HTERT RPE-1 (cell line): ENCODE data around the gene ATP4A.

Experiments used
- in situ Hi-C: fragments of 300-500 bp; cut with MboI; formaldehyde crosslinking; loops from 4 replicates; pipeline ENCODE4 v1.14.3; 2020; ENCODE audit warnings: low sequenced_read_pairs

The ATP4A gene

GRCh38 chr19:35508129-35508528, 55.3 kb downstream of the ATP4A start:
- in situ Hi-C loops = no loop called here

- in situ Hi-C loops = no loop called here
Observed at GRCh38 chr19:35507561-35507960, 55.9 kb downstream of the ATP4A start.

- in situ Hi-C loops = no loop called here
Observed at GRCh38 chr19:35506011-35506410, 57.4 kb downstream of the ATP4A start.

GRCh38 chr19:35502751-35503150, 60.7 kb downstream of the ATP4A start:
- in situ Hi-C loops = no loop called here

GRCh38 chr19:35501684-35502083, 61.8 kb downstream of the ATP4A start:
- in situ Hi-C loops = no loop called here

GRCh38 chr19:35500611-35501010, 62.8 kb downstream of the ATP4A start:
- in situ Hi-C loops = no loop called here
